Measurements from ENCODE around the gene AADACL3.

GRCh38 chr1:12741946-12742345 lies 26.0 kb downstream of the AADACL3 start:
- no peak for TF ChIP-seq CTCF (IDR thresholded peaks at IDR 0.05)
- no peak for TF ChIP-seq POLR2A (IDR thresholded peaks at IDR 0.05)

Data from testis (tissue), 2 donors.